Measurements from ENCODE around the gene KDM6A.
A peak's percentile ranks its signal among the peaks of the same experiment; 100 is the strongest.

The KDM6A gene

GRCh38 chrX:45145492-45146215, 272.7 kb downstream of the KDM6A start:
- TF ChIP-seq CTCF (IDR thresholded peaks at IDR 0.05; ENCODE audit: insufficient read depth, low read depth, low read length, missing control alignments) = no peak
- H3K4me3 ChIP-seq (ENCODE audit: low read length) = no peak overlapping the region
- peak; percentile 46 for DNase-seq (ENCODE audit: low read depth)

- no peak for TF ChIP-seq CTCF (IDR thresholded peaks at IDR 0.05; ENCODE audit: insufficient read depth, low read depth, low read length, missing control alignments)
- no peak for DNase-seq (ENCODE audit: low read depth)
- no peak overlapping the region for H3K4me3 ChIP-seq (ENCODE audit: low read length)
Measured at GRCh38 chrX:45150821-45151220, 277.8 kb downstream of the KDM6A start.

DNA sequence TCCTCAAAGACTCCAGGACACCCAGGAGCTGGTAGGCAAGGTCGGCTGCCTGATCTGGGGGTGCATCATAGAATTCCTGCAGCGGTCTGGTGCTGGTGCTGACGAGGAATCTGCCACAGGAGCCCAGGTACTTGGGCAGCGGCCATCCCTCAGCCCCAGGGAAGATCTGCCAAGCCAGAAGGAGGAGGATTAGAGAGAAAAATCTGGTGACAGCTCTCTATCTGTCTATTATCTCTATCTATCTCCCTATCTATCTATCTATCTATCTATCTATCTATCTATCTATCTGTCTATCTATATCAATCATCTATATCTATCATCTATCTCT, 281.0 kb downstream of the KDM6A start:
- no peak for TF ChIP-seq CTCF (IDR thresholded peaks at IDR 0.05; ENCODE audit: insufficient read depth, low read depth, low read length, missing control alignments)
- DNase-seq (ENCODE audit: low read depth) = no peak
- no peak overlapping the region for H3K4me3 ChIP-seq (ENCODE audit: low read length)

DNA sequence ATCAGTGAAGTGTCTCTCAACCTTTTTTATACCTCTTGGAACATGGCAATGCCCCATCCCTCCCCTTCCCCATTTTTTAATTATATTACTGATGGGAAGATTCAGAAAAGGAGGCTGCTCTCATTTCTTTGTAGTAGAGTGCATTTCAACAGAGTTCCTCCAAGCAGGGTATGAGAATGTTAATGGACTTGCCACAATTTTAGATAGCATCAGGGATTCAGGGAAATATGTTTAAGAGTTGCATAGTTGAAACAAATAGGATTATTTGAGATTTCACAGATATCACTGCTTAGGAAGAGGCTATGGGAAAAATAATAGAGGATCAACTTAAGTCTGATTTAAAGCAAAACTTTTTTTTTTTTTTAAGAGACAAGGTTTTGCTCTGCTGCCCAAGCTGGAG, 281.5 kb downstream of the KDM6A start:
- no peak for TF ChIP-seq CTCF (IDR thresholded peaks at IDR 0.05; ENCODE audit: insufficient read depth, low read depth, low read length, missing control alignments)
- no peak for DNase-seq (ENCODE audit: low read depth)
- no peak overlapping the region for H3K4me3 ChIP-seq (ENCODE audit: low read length)

DNA sequence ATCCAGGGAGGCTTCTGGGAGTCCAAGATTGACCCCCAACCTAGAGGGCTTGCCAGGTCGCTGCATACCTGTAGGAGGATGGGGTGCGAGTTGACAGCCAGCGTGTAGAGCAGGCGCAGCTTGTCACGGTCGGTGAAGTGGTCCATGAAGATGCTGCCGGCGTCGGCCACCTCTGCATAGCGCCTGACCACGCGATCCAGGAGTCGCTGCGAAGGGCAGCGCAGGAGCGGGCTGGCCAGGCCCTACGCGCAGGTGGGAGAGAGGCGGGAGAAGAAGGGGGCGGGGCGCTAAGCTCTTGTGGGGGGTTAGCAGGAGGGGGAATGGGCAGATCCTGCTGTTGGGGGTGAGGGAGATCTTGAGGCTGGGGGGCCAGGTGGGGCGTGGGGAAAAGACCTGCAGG, 284.7 kb downstream of the KDM6A start:
- TF ChIP-seq CTCF (IDR thresholded peaks at IDR 0.05; ENCODE audit: insufficient read depth, low read depth, low read length, missing control alignments) = no peak

More for the DNA sequence above, 284.7 kb downstream of the KDM6A start:
- no peak for DNase-seq (ENCODE audit: low read depth)
- H3K4me3 ChIP-seq (ENCODE audit: low read length) = no peak overlapping the region
